HepG2 (cell line): ENCODE results near the gene PHTF2.

Experiments
- FOSL1 ChIP-seq: sonication (generic); formaldehyde crosslinking; IDR thresholded peaks from 2 replicates; pipeline ENCODE4 v1.9.0; 2021; ENCODE audit warnings: missing genetic modification reagents, borderline replicate concordance
- GTF3A ChIP-seq: sonication (generic); formaldehyde crosslinking; conservative IDR thresholded peaks from 2 replicates; pipeline ENCODE4 v1.4.0; 2020; ENCODE audit warnings: mild to moderate bottlenecking, missing genetic modification reagents
- PBX3 ChIP-seq: sonication (generic); formaldehyde crosslinking; IDR thresholded peaks from 2 replicates; pipeline ENCODE4 v1.8.1; 2023; ENCODE audit warnings: missing genetic modification reagents, inconsistent platforms, borderline replicate concordance
- POLR2A ChIP-seq, 2 experiments: IDR thresholded peaks; 2 replicates each; pipeline ENCODE4 v1.6.1; 2011; ENCODE audit warnings: low read depth in 2 of 2, low read length in 2 of 2, mild to moderate bottlenecking in 1 of 2, moderate library complexity in 1 of 2; ENCODE audit not compliant: insufficient read depth in 1 of 2
- POLR2AphosphoS5 ChIP-seq: IDR thresholded peaks from 2 replicates; pipeline ENCODE4 v1.6.1; 2012; ENCODE audit warnings: low read depth, low read length
- PPARG ChIP-seq: conservative IDR thresholded peaks from 2 replicates; pipeline ENCODE4 v1.6.1; 2016; ENCODE audit warnings: missing biosample characterization, missing genetic modification reagents
- RFX5 ChIP-seq: IDR thresholded peaks from 2 replicates; pipeline ENCODE4 v1.6.1; 2011; ENCODE audit warnings: low read depth, low read length, improper control_type of control experiment
- TAF1 ChIP-seq: sonication (generic); formaldehyde crosslinking; IDR thresholded peaks from 2 replicates; pipeline ENCODE4 v1.4.0; 2020; ENCODE audit warnings: missing genetic modification reagents
- ZNF160 ChIP-seq: sonication (generic); formaldehyde crosslinking; IDR thresholded peaks from 2 replicates; pipeline ENCODE4 v1.8.0; 2022; ENCODE audit warnings: mild to moderate bottlenecking, inconsistent platforms, missing genetic modification reagents
- ZNF629 ChIP-seq: sonication (generic); formaldehyde crosslinking; conservative IDR thresholded peaks from 2 replicates; pipeline ENCODE4 v1.5.0; 2020; ENCODE audit warnings: missing genetic modification reagents
- ZNF737 ChIP-seq: sonication (generic); formaldehyde crosslinking; IDR thresholded peaks from 2 replicates; pipeline ENCODE4 v1.5.0; 2020; ENCODE audit warnings: missing genetic modification reagents, mild to moderate bottlenecking, borderline replicate concordance

GRCh38 chr7:78002715-78003114, 204.1 kb downstream of the PHTF2 start:
- TF ChIP-seq POLR2A (IDR thresholded peaks at IDR 0.05; ENCODE audit: insufficient read depth in 1 of 2, low read depth in 2 of 2, low read length in 2 of 2) (no peak), ZNF737 (no peak), RFX5 (no peak), POLR2AphosphoS5 (no peak), GTF3A (CRISPR knock-in tag) (no peak), ZNF160 (CRISPR knock-in tag) (no peak), PBX3 (CRISPR knock-in tag) (no peak), TAF1 (CRISPR knock-in tag) (no peak), PPARG (CRISPR knock-in tag) (no peak), FOSL1 (CRISPR knock-in tag) (no peak), ZNF629 (CRISPR knock-in tag) (no peak)
